22Rv1 (cell line): ENCODE results near the gene GLRA1.

Experiments used
- H3K27ac ChIP-seq: fragments of 450-650 bp; 2 replicates; pipeline ENCODE4 v1.5.1; 2017
- CTCF ChIP-seq: fragments of 450-650 bp; IDR thresholded peaks from 2 replicates; pipeline ENCODE4 v1.5.1; 2017; ENCODE audit warnings: mild to moderate bottlenecking
- ZFX ChIP-seq: fragments of 450-650 bp; IDR thresholded peaks from 2 replicates; pipeline ENCODE4 v1.6.1; 2017; ENCODE audit warnings: antibody characterized with exemption, borderline replicate concordance

GLRA1 gene

GRCh38 chr5:151820903-151821302 lies 103.7 kb downstream of the GLRA1 start:
- no peak for TF ChIP-seq ZFX
- no peak for TF ChIP-seq CTCF
- no peak overlapping the region for H3K27ac ChIP-seq

- no peak for TF ChIP-seq ZFX
- TF ChIP-seq CTCF, result no peak
- no peak overlapping the region for H3K27ac ChIP-seq
Measured at GRCh38 chr5:151820271-151820670, 104.4 kb downstream of the GLRA1 start.

- TF ChIP-seq ZFX, result no peak
- TF ChIP-seq CTCF, result no peak
- no peak overlapping the region for H3K27ac ChIP-seq
Measured at GRCh38 chr5:151819830-151820229, 104.8 kb downstream of the GLRA1 start.

GRCh38 chr5:151815051-151815450 lies 109.6 kb downstream of the GLRA1 start:
- no peak for TF ChIP-seq ZFX
- no peak for TF ChIP-seq CTCF
- H3K27ac ChIP-seq, result no peak overlapping the region

GRCh38 chr5:151812757-151813309 lies 111.8 kb downstream of the GLRA1 start:
- TF ChIP-seq ZFX (no peak), CTCF (no peak)
- no peak overlapping the region for H3K27ac ChIP-seq

GRCh38 chr5:151811593-151812321 lies 112.9 kb downstream of the GLRA1 start:
- no peak for TF ChIP-seq CTCF
- no peak for TF ChIP-seq ZFX
- no peak overlapping the region for H3K27ac ChIP-seq

- H3K27ac ChIP-seq, result no peak overlapping the region
- no peak for TF ChIP-seq CTCF
- no peak for TF ChIP-seq ZFX
Measured at GRCh38 chr5:151810897-151811296, 113.8 kb downstream of the GLRA1 start.
